HG03159 (cell line): ENCODE results near the gene SLC17A5.
"Not testable (repeated sequence)": the region's sequence is repeated elsewhere in the genome, so short reads cannot be mapped to it uniquely, and the experiment has no call there.

ENCODE experiments used
- ATAC-seq: cut with Tn5 transposase; IDR thresholded peaks from one replicate; pipeline ENCODE4 v1.9.1; 2021; ENCODE audit warnings: mild to moderate bottlenecking, moderate library complexity; ENCODE audit not compliant: unreplicated experiment

The SLC17A5 gene

GRCh38 chr6:73569121-73569520 lies 84.7 kb downstream of the SLC17A5 start:
- ATAC-seq = no peak

GRCh38 chr6:73566954-73567591 lies 86.7 kb downstream of the SLC17A5 start:
- no peak for ATAC-seq

- not testable (repeated sequence) for ATAC-seq
Observed at GRCh38 chr6:73566486-73566871, 87.3 kb downstream of the SLC17A5 start.

DNA sequence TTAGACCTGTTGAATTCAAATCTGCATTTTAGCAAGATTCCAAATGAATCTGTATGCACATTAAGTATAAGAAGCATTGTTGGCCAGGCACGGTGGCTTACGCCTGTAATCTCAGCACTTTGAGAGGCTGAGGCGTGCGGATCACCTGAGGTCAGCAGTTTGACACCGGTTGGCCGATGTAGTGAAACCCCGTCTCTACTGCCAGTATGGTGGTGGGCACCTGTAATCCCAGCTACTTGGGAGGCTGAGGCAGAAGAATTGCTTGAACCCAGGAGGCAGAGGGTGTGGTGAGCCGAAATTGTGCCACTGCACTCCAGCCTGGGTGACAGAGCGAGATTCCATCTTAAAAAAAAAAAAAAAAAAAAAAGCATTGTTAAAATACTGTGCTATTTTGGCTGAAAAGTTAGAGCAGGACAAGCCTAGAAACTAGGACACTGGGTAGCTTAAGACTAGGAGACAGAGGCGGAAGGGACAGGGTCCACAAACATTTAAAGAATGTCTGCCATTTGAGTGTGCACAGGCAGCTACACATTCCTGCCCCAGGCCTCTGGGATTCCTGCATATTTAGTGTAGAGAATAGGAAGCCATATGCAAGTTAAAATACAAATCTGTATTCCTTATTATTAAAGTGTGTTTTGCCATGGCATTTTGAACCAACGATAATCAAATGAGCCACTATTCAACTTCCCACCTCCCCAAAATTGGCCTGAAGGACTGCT lies 87.9 kb downstream of the SLC17A5 start:
- ATAC-seq = no peak

DNA sequence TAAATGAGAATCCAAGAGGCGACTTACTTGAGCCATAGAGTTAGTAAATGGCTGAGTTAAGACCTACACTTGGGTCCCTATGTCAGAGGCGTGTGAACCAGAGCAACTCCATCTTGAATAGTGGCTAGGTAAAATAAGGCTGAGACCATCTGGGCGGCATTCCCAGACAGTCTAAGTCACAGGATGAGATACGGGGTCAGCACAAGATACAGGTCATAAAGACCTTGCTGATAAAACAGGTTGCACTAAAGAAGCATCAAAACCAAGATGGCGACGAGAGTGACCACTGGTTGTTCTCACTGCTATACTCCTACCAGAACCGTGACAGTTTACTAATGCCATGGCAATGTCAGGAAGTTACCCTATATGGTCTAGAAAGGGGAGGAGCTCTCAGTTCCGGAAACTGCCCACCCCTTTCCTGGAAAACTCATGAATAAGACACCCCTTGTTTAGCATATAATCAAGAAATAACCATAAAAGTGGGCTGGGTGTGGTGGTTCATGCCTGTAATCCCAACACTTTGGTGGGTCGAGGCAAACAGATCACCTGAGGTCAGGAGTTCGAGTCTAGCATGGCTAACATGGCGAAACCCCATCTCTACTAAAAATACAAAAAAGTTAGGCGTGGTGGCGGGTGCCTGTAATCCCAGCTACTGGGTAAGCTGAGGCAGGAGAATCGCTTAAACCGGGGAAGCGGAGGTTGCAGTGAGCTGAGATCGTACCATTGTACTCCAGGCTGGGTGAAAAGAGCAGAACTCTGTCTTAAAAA lies 89.0 kb downstream of the SLC17A5 start:
- ATAC-seq = no peak

- no peak for ATAC-seq
Observed at GRCh38 chr6:73562558-73562957, 91.2 kb downstream of the SLC17A5 start.

GRCh38 chr6:73560853-73561407 lies 92.9 kb downstream of the SLC17A5 start:
- ATAC-seq = peak; percentile 59

DNA sequence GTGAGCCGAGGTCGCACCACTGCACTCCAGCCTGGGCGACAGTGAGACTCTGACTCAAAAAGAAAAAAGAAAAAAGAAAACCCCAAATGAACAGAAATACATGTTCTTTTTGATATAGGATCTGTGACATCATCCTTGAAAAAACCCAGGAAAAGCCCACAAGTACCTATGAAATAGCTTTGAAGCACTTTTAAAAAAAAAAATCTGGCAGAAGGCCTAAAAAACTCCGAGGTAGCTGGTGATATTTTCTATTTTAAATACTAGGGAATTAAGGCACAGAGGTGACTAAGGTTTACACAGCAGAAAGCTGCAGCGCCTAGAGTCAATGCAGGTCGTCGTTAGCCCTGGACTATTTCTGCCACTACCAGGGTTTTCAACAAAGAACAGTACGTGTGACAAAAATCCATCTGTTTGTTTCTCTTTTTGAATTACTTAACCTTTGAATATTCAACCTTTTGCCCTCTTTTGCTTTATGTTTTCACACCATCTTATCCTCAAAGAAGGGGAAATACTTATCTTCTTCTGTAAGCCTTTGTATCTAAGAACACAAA lies 93.5 kb downstream of the SLC17A5 start:
- no peak for ATAC-seq

DNA sequence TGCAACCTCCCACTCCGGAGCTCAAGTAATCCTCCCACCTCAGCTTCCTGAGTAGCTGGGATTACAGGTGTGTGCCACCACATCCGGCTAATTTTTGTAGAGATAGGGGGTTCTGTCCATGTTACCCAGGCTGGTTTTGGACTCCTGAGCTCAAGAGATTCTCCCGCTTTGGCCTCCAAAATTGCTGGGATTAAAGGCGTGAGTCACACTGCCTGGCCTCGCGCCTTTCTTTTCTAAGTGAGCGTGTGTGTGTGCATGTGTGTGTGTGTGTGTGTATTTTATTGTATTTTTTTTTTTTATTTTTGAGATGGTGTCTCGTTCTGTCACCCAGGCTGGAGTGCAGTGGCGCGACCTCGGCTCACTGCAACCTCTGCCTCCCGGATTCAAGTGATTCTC lies 94.4 kb downstream of the SLC17A5 start:
- ATAC-seq = not testable (repeated sequence)

DNA sequence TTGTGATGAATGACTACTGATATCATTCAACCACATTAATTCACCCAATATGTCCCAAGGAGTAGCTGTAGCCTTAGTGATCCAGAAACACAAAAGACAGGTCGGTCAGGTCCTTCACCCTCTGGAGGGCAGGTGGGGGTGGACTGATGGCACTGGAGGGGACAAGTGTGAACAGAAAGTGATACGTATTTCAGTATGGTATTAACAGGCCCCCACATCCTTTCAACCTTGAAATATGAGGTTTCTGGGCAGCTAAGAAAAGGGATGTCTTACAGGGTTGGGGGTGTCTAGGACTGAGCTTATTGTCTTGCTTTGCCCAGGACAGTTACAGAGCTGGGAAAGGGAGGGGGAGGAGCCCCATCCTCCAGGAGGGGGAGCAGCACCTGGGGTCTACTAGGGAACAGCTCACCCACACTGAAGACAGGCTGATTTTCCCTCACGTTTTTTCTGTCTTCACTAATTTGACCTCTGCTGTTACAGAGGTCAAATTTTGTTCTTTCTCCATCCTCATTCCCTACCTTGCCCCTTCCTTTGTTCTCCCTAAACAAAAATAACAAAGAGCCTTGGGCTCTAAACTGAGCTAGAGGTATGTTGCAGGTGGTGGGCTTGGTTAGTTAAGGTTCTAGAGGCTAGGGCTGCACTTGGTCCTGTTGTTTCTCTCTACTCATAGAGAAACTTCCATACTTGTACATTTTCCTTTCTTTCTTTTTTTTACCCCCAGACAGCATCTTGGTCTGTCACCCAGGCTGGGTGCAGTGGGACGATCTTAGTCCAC lies 95.0 kb downstream of the SLC17A5 start:
- ATAC-seq = peak; percentile 46

DNA sequence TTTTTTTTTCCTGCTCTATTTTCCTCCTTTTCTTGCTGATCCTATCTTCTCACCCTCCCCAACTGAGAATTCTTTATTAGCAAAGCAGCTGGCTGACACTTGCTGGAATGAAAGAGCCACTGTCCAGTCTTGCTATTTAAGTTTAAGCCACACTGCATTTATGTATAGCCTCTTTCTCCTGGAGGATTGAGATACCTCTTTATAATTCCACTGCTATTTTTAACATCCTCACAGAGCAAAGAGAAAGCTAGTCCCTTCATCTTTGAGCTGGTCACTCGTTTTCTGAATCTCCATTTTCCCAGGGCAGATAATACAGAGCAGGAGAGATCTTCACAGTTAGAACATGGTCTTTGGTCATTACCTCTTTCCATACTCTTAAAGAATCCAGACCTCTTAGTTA lies 97.0 kb downstream of the SLC17A5 start:
- ATAC-seq = no peak

DNA sequence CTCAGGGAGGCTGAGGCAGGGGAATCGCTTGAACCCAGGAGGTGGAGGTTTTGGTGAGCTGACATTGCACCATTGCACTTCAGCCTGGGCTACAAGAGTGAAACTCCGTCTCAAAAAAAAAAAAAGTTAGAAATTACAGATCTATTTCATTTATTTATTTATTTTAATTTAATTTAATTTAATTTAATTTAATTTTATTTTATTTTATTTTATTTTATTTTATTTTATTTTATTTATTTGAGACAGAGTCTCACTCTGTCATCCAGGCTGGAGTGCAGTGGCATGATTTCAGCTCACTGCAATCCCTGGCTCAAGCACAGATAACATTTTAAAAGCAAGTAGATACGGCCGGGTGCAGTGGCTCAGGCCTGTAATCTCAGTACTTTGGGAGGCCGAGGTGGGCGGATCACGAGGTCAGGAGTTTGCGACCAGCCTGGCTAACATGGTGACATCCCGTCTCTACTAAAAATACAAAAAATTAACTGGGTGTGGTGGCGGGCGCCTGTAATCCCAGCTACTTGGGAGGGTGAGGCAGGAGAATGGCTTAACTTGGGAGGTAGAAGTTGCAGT lies 98.3 kb downstream of the SLC17A5 start:
- not testable (repeated sequence) for ATAC-seq

GRCh38 chr6:73551115-73551514 lies 102.7 kb downstream of the SLC17A5 start:
- ATAC-seq = not testable (repeated sequence)

GRCh38 chr6:73548458-73549446 lies 105.0 kb downstream of the SLC17A5 start:
- ATAC-seq = no peak

GRCh38 chr6:73547036-73547435 lies 106.8 kb downstream of the SLC17A5 start:
- no peak for ATAC-seq
